HEK293 (cell line): ENCODE measurements around the gene CPNE4.
A peak's percentile ranks its signal among the peaks of the same experiment; 100 is the strongest.

Experiments used
- CTCF ChIA-PET: fragments of 350-600 bp; formaldehyde crosslinking; extraction: SDS; loops from one replicate; lab custom pipeline; 2021; ENCODE audit warnings: antibody characterized with exemption; lab: Yijun Ruan, JAX
- POLR2A ChIA-PET: fragments of 300-600 bp; formaldehyde crosslinking; extraction: SDS; loops from one replicate; lab custom pipeline; 2020; ENCODE audit warnings: antibody characterized with exemption, inconsistent platforms; lab: Yijun Ruan, JAX
- H3K27ac ChIP-seq: fragments of 200-500 bp; sonication (Bioruptor generic); 2 replicates; pipeline ENCODE4 v1.5.1; 2014; ENCODE audit warnings: low read depth, low read length, control low read depth, inconsistent platforms; ENCODE audit errors: extremely low read depth
- H3K36me3 ChIP-seq, 2 experiments: fragments of 200-500 bp in 1 of 2; sonication (Bioruptor generic) in 1 of 2; 1 replicate in 1 of 2; 2 replicates in 1 of 2; pipeline ENCODE4 v1.5.1; 2014 to 2017; ENCODE audit warnings: inconsistent platforms in 2 of 2, low read length in 2 of 2; ENCODE audit not compliant: control insufficient read depth in 2 of 2, insufficient read depth in 1 of 2
- H3K4me1 ChIP-seq: fragments of 200-500 bp; sonication (Bioruptor generic); 2 replicates; pipeline ENCODE4 v1.5.1; 2014; ENCODE audit warnings: mild to moderate bottlenecking, low read length, inconsistent platforms; ENCODE audit not compliant: control insufficient read depth, insufficient read depth
- H3K4me3 ChIP-seq: 2 replicates; pipeline ENCODE4 v1.5.1; 2011; ENCODE audit warnings: low read depth, mild to moderate bottlenecking, control low read depth, low read length, moderate library complexity
- H3K9me3 ChIP-seq: fragments of 200-500 bp; sonication (Bioruptor generic); 2 replicates; pipeline ENCODE4 v1.5.1; 2014; ENCODE audit warnings: low read depth, low read length, inconsistent platforms; ENCODE audit not compliant: control insufficient read depth, insufficient read depth
- KLF8 ChIP-seq: fragments of 450-650 bp; formaldehyde crosslinking; IDR thresholded peaks from 2 replicates; pipeline ENCODE4 v1.5.1; 2016; ENCODE audit warnings: missing biosample characterization, missing genetic modification characterization
- REPIN1 ChIP-seq: fragments of 450-650 bp; formaldehyde crosslinking; IDR thresholded peaks from 2 replicates; pipeline ENCODE4 v1.5.1; 2017; ENCODE audit warnings: missing biosample characterization, missing genetic modification characterization, low read depth
- SCRT1 ChIP-seq: fragments of 450-650 bp; formaldehyde crosslinking; IDR thresholded peaks from 2 replicates; pipeline ENCODE4 v1.5.1; 2016; ENCODE audit warnings: missing biosample characterization, missing genetic modification characterization, borderline replicate concordance
- YY1 ChIP-seq: fragments of 450-650 bp; formaldehyde crosslinking; IDR thresholded peaks from 2 replicates; pipeline ENCODE4 v1.5.1; 2018; ENCODE audit warnings: missing biosample characterization, missing genetic modification characterization
- ZEB2 ChIP-seq: fragments of 450-650 bp; formaldehyde crosslinking; IDR thresholded peaks from 2 replicates; pipeline ENCODE4 v1.5.1; 2016; ENCODE audit warnings: missing biosample characterization, missing genetic modification characterization
- ZNF157 ChIP-seq: fragments of 450-650 bp; formaldehyde crosslinking; IDR thresholded peaks from 2 replicates; pipeline ENCODE4 v1.5.1; 2016; ENCODE audit warnings: missing biosample characterization, missing genetic modification characterization
- ZNF174 ChIP-seq: fragments of 450-650 bp; formaldehyde crosslinking; IDR thresholded peaks from 2 replicates; pipeline ENCODE4 v1.5.0; 2017; ENCODE audit warnings: missing biosample characterization, mild to moderate bottlenecking, missing genetic modification characterization
- ZNF223 ChIP-seq: fragments of 450-650 bp; formaldehyde crosslinking; IDR thresholded peaks from 2 replicates; pipeline ENCODE4 v1.5.1; 2016; ENCODE audit warnings: missing biosample characterization, missing genetic modification characterization
- ZNF24 ChIP-seq: fragments of 450-650 bp; formaldehyde crosslinking; IDR thresholded peaks from 2 replicates; pipeline ENCODE4 v1.5.1; 2016; ENCODE audit warnings: missing biosample characterization, missing genetic modification characterization
- ZNF292 ChIP-seq: fragments of 450-650 bp; formaldehyde crosslinking; IDR thresholded peaks from 2 replicates; pipeline ENCODE4 v1.5.1; 2016; ENCODE audit warnings: low read depth, missing biosample characterization, missing genetic modification characterization, borderline replicate concordance
- ZNF341 ChIP-seq: fragments of 450-650 bp; formaldehyde crosslinking; IDR thresholded peaks from 2 replicates; pipeline ENCODE4; 2016; ENCODE audit warnings: low read depth, missing biosample characterization, missing genetic modification characterization
- ZNF391 ChIP-seq: fragments of 450-650 bp; formaldehyde crosslinking; IDR thresholded peaks from 2 replicates; pipeline ENCODE4 v1.5.1; 2016; ENCODE audit warnings: low read depth, missing biosample characterization, missing genetic modification characterization, borderline replicate concordance
- ZNF426 ChIP-seq: fragments of 450-650 bp; formaldehyde crosslinking; IDR thresholded peaks from 2 replicates; pipeline ENCODE4 v1.5.1; 2017; ENCODE audit warnings: missing biosample characterization, missing genetic modification characterization, mild to moderate bottlenecking, inconsistent platforms, moderate library complexity
- ZNF48 ChIP-seq: fragments of 450-650 bp; formaldehyde crosslinking; IDR thresholded peaks from 2 replicates; pipeline ENCODE4 v1.5.1; 2016; ENCODE audit warnings: missing biosample characterization, missing genetic modification characterization
- ZNF521 ChIP-seq: fragments of 450-650 bp; formaldehyde crosslinking; IDR thresholded peaks from 2 replicates; pipeline ENCODE4 v1.5.1; 2017; ENCODE audit warnings: missing biosample characterization, mild to moderate bottlenecking, missing genetic modification characterization
- ZNF544 ChIP-seq: fragments of 450-650 bp; formaldehyde crosslinking; IDR thresholded peaks from 2 replicates; pipeline ENCODE4 v1.5.0; 2017; ENCODE audit warnings: missing biosample characterization, missing genetic modification characterization
- ZNF555 ChIP-seq: fragments of 450-650 bp; formaldehyde crosslinking; conservative IDR thresholded peaks from 2 replicates; pipeline ENCODE4 v1.5.1; 2017; ENCODE audit warnings: missing biosample characterization, mild to moderate bottlenecking, missing genetic modification characterization, inconsistent platforms
- ZNF654 ChIP-seq: fragments of 450-650 bp; formaldehyde crosslinking; IDR thresholded peaks from 2 replicates; pipeline ENCODE4 v1.5.1; 2016; ENCODE audit warnings: low read depth, missing biosample characterization, missing genetic modification characterization
- ZNF658 ChIP-seq: fragments of 450-650 bp; formaldehyde crosslinking; IDR thresholded peaks from 2 replicates; pipeline ENCODE4; 2016; ENCODE audit warnings: missing biosample characterization, missing genetic modification characterization
- ZNF776 ChIP-seq: fragments of 450-650 bp; formaldehyde crosslinking; IDR thresholded peaks from 2 replicates; pipeline ENCODE4 v1.5.0; 2017; ENCODE audit warnings: missing biosample characterization, missing genetic modification characterization, borderline replicate concordance
- TF ChIP-seq, protein P1 (sequence below): fragments of 450-650 bp; formaldehyde crosslinking; IDR thresholded peaks from 2 replicates; pipeline ENCODE4 v1.5.1; 2017; ENCODE audit warnings: missing biosample characterization, missing genetic modification characterization
- TF ChIP-seq, protein P2 (sequence below): fragments of 450-650 bp; formaldehyde crosslinking; conservative IDR thresholded peaks from 2 replicates; pipeline ENCODE4 v1.5.1; 2016; ENCODE audit warnings: low read depth, missing biosample characterization, missing genetic modification characterization

CPNE4 gene

GRCh38 chr3:132007617-132008016 is 27.2 kb downstream of the CPNE4 start (continued):
- TF ChIP-seq ZNF391 (tag by site-specific recombination) (no peak), ZNF292 (tag by site-specific recombination) (no peak), ZNF426 (tag by site-specific recombination) (no peak)

DNA sequence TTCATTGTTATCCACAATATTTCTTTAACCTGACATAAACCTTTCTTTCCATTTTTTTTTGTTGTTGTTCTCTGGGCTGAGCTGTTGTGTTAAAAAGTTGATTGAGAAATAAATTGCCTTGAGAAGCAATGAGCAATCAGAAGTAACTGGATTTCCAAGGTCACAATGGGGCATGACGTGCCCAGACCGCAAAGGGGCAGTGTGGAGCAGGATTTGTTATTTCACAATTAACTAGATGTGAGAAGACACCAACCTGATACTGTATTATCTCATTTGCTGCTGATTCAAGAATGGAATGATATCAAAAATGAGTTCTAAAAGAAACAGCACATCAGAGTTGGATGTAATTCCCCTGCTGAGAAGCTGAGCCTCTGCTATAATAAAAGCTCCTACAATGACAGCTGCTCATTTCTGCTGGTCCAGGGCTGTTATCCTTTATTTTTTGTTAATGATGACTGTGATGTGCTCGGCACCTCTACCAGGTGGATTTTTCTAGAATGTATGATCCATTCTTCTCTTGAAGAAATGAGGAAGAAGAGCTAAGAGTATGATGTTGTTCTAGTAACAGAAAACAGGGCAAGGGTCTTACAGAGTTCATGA is 28.1 kb downstream of the CPNE4 start:
- POLR2A ChIA-PET = no interaction called here
- Histone ChIP-seq H3K9me3 (no peaks in the 10 kb centered on the region), H3K4me3 (no peak overlapping the region), H3K27ac (no peak overlapping the region), H3K36me3 (no peaks in the 10 kb centered on the region), H3K4me1 (0 out of 2 replicates have a peak, but pooled peaks cover 4% of the 10 kb centered on the region)
- TF ChIP-seq ZNF48 (tag by site-specific recombination) = no peak
- no peak for TF ChIP-seq YY1 (tag by site-specific recombination)
- TF ChIP-seq ZNF654 (tag by site-specific recombination) = peak; percentile 18; the same call in 1 of the 2 replicates
- TF ChIP-seq REPIN1 (tag by site-specific recombination) = no peak
- TF ChIP-seq ZNF658 (tag by site-specific recombination) = no peak
- no peak for TF ChIP-seq ZNF341 (tag by site-specific recombination)
- no peak for TF ChIP-seq ZNF521 (tag by site-specific recombination)
- no peak for TF ChIP-seq ZNF24 (tag by site-specific recombination)
- no peak for TF ChIP-seq ZNF776 (tag by site-specific recombination)
- CTCF ChIA-PET = interaction anchor here (0.7 to 2.0 kb wide), 9 partner anchors 9 to 464 kb away, joined by 3 to 8 read pairs (median 4); partner anchors contain the start of gene CPNE4

GRCh38 chr3:132004571-132004970 is 30.2 kb downstream of the CPNE4 start:
- Histone ChIP-seq H3K27ac (no peak overlapping the region), H3K9me3 (no peaks in the 10 kb centered on the region), H3K4me3 (no peak overlapping the region)
- TF ChIP-seq, protein P1, sequence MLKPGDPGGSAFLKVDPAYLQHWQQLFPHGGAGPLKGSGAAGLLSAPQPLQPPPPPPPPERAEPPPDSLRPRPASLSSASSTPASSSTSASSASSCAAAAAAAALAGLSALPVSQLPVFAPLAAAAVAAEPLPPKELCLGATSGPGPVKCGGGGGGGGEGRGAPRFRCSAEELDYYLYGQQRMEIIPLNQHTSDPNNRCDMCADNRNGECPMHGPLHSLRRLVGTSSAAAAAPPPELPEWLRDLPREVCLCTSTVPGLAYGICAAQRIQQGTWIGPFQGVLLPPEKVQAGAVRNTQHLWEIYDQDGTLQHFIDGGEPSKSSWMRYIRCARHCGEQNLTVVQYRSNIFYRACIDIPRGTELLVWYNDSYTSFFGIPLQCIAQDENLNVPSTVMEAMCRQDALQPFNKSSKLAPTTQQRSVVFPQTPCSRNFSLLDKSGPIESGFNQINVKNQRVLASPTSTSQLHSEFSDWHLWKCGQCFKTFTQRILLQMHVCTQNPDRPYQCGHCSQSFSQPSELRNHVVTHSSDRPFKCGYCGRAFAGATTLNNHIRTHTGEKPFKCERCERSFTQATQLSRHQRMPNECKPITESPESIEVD (tag by site-specific recombination) = no peak
- TF ChIP-seq ZNF544 (no peak), ZNF157 (tag by site-specific recombination) (no peak)
- TF ChIP-seq, all 188 proteins: peak for 0
- Histone ChIP-seq H3K36me3 (no peaks in the 10 kb centered on the region), H3K4me1 (0 out of 2 replicates have a peak, but pooled peaks cover 2% of the 10 kb centered on the region)
- POLR2A ChIA-PET = no interaction called here
- CTCF ChIA-PET = interaction anchor here (0.7 to 1.0 kb wide), 2 partner anchors 18 to 881 kb away, joined by 3 read pairs; no protein-coding TSS in a partner anchor

DNA sequence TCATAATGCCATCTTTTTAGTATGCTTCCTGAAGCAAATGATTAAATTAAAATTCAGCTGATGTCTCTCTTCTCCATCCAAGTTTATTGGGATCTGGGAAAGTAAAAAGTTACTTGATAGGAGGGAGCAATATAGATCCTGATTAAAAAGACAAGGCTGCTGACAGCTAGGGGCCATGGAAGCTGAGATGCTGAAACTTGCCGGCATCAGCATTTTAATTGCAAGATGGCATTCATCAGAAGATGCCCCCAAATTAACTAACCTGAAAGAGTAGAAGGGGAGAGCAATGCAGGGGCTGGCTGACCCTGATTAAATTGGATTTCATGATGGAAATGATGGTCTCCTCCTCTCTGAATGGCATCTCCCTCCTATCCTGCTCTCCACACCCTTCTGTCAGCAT is 31.1 kb downstream of the CPNE4 start:
- H3K4me1 ChIP-seq = no peaks in the 10 kb centered on the region
- CTCF ChIA-PET = no interaction called here
- no peak overlapping the region for H3K27ac ChIP-seq
- POLR2A ChIA-PET = no interaction called here
- H3K36me3 ChIP-seq = no peaks in the 10 kb centered on the region
- H3K4me3 ChIP-seq = no peak overlapping the region
- TF ChIP-seq SCRT1 (tag by site-specific recombination) (no peak), ZNF223 (tag by site-specific recombination) (no peak), ZEB2 (tag by site-specific recombination) (no peak), ZNF555 (tag by site-specific recombination) (no peak), KLF8 (tag by site-specific recombination) (no peak), ZNF174 (tag by site-specific recombination) (no peak)
- TF ChIP-seq, protein P2, sequence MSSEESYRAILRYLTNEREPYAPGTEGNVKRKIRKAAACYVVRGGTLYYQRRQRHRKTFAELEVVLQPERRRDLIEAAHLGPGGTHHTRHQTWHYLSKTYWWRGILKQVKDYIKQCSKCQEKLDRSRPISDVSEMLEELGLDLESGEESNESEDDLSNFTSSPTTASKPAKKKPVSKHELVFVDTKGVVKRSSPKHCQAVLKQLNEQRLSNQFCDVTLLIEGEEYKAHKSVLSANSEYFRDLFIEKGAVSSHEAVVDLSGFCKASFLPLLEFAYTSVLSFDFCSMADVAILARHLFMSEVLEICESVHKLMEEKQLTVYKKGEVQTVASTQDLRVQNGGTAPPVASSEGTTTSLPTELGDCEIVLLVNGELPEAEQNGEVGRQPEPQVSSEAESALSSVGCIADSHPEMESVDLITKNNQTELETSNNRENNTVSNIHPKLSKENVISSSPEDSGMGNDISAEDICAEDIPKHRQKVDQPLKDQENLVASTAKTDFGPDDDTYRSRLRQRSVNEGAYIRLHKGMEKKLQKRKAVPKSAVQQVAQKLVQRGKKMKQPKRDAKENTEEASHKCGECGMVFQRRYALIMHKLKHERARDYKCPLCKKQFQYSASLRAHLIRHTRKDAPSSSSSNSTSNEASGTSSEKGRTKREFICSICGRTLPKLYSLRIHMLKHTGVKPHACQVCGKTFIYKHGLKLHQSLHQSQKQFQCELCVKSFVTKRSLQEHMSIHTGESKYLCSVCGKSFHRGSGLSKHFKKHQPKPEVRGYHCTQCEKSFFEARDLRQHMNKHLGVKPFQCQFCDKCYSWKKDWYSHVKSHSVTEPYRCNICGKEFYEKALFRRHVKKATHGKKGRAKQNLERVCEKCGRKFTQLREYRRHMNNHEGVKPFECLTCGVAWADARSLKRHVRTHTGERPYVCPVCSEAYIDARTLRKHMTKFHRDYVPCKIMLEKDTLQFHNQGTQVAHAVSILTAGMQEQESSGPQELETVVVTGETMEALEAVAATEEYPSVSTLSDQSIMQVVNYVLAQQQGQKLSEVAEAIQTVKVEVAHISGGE (tag by site-specific recombination) = no peak
- H3K9me3 ChIP-seq = no peaks in the 10 kb centered on the region
